Trophoblast cell (in vitro differentiated cells and primary cell): ENCODE measurements around the gene GLIPR1. TPM values are rescaled to one million over a fixed set of nuclear protein-coding genes. Genes with fewer than 3 reads are reported as not detected.
A peak's percentile ranks its signal among the peaks of the same experiment; 100 is the strongest.

Experiments used
- DNase-seq, 2 donors: peaks; one replicate each; pipeline ENCODE4 v3.0.0-alpha.2; 2016
- H2AFZ ChIP-seq: 2 replicates; pipeline ENCODE4 v1.6.1; 2013; ENCODE audit warnings: low read length, moderate library complexity, mild to moderate bottlenecking; ENCODE audit not compliant: insufficient read depth, poor library complexity
- H2AK5ac ChIP-seq: 2 replicates; pipeline ENCODE4 v1.6.1; 2013; ENCODE audit warnings: mild to moderate bottlenecking, low read length
- H2BK120ac ChIP-seq: 2 replicates; pipeline ENCODE4 v1.6.1; 2013; ENCODE audit warnings: low read length, mild to moderate bottlenecking, moderate library complexity; ENCODE audit not compliant: insufficient read depth, poor library complexity
- H2BK12ac ChIP-seq: 2 replicates; pipeline ENCODE4 v1.6.1; 2013; ENCODE audit warnings: mild to moderate bottlenecking, low read length, moderate library complexity
- H2BK5ac ChIP-seq: 2 replicates; pipeline ENCODE4 v1.6.1; 2013; ENCODE audit warnings: low read length, low read depth, moderate library complexity, mild to moderate bottlenecking; ENCODE audit not compliant: poor library complexity
- H3K14ac ChIP-seq: 2 replicates; pipeline ENCODE4 v1.6.1; 2013; ENCODE audit warnings: mild to moderate bottlenecking, low read length
- H3K18ac ChIP-seq: 2 replicates; pipeline ENCODE4 v1.6.1; 2013; ENCODE audit warnings: mild to moderate bottlenecking, low read length
- H3K23ac ChIP-seq: 2 replicates; pipeline ENCODE4 v1.6.1; 2013; ENCODE audit warnings: low read length
- H3K27ac ChIP-seq: 2 replicates; pipeline ENCODE4 v1.5.1; 2013; ENCODE audit warnings: low read depth, mild to moderate bottlenecking, inconsistent platforms, low read length, moderate library complexity
- H3K27me3 ChIP-seq: 2 replicates; pipeline ENCODE4 v1.6.1; 2013; ENCODE audit warnings: inconsistent platforms, mild to moderate bottlenecking, low read length, moderate library complexity; ENCODE audit not compliant: insufficient read depth
- H3K36me3 ChIP-seq, 2 experiments: 1 replicate in 1 of 2; 2 replicates in 1 of 2; pipeline ENCODE4 v1.6.1; 2013; ENCODE audit warnings: low read length in 2 of 2, mild to moderate bottlenecking in 2 of 2, moderate library complexity in 1 of 2; ENCODE audit not compliant: insufficient read depth in 2 of 2, control insufficient read depth in 1 of 2
- H3K4ac ChIP-seq: 2 replicates; pipeline ENCODE4 v1.6.1; 2013; ENCODE audit warnings: low read depth, mild to moderate bottlenecking, low read length, moderate library complexity
- H3K4me1 ChIP-seq, 2 experiments: 1 replicate in 1 of 2; 2 replicates in 1 of 2; pipeline ENCODE4 v1.6.1; 2013; ENCODE audit warnings: low read length in 2 of 2, mild to moderate bottlenecking in 2 of 2, moderate library complexity in 1 of 2; ENCODE audit not compliant: insufficient read depth in 2 of 2, control insufficient read depth in 1 of 2
- H3K4me2 ChIP-seq: 2 replicates; pipeline ENCODE4 v1.6.1; 2013; ENCODE audit warnings: inconsistent platforms, mild to moderate bottlenecking, low read length, moderate library complexity
- H3K4me3 ChIP-seq: 2 replicates; pipeline ENCODE4 v1.5.1; 2013; ENCODE audit warnings: mild to moderate bottlenecking, low read depth, low read length, inconsistent platforms
- H3K79me1 ChIP-seq: one replicate; pipeline ENCODE4 v1.6.1; 2013; ENCODE audit warnings: low read length
- H3K79me2 ChIP-seq: 2 replicates; pipeline ENCODE4 v1.6.1; 2013; ENCODE audit warnings: low read length, mild to moderate bottlenecking; ENCODE audit not compliant: control insufficient read depth, insufficient read depth, poor library complexity
- H3K9ac ChIP-seq: 2 replicates; pipeline ENCODE4 v1.6.1; 2013; ENCODE audit warnings: mild to moderate bottlenecking, low read length
- H3K9me3 ChIP-seq: 2 replicates; pipeline ENCODE4 v1.6.1; 2013; ENCODE audit warnings: low read depth, mild to moderate bottlenecking, control low read depth, inconsistent platforms, low read length; ENCODE audit not compliant: insufficient read depth
- H4K12ac ChIP-seq: 2 replicates; pipeline ENCODE4 v1.6.1; 2013; ENCODE audit warnings: low read depth, mild to moderate bottlenecking, low read length, moderate library complexity
- H4K8ac ChIP-seq: 2 replicates; pipeline ENCODE4 v1.6.1; 2013; ENCODE audit warnings: low read depth, mild to moderate bottlenecking, low read length, moderate library complexity
- H4K91ac ChIP-seq: one replicate; pipeline ENCODE4 v1.6.1; 2013; ENCODE audit warnings: low read depth, mild to moderate bottlenecking, low read length, moderate library complexity
- WGBS: extraction: QIAGEN DNeasy Blood & Tissue Kit; methylation state at CpG from one replicate; pipeline ENCODE4 v1.1.7; 2013; ENCODE audit warnings: missing lambda C conversion rate; ENCODE audit not compliant: insufficient read length, insufficient coverage; ENCODE audit errors: extremely low coverage; 5-methylcytosine and 5-hydroxymethylcytosine counted together
- polyA plus RNA-seq: library from polyadenylated mRNA; stranded (reverse); fragments of 200-250 nt; gene quantifications from 2 replicates; pipeline ENCODE4 v1.2.3, GENCODE V29; 2013

The GLIPR1 gene
- polyA plus RNA-seq = 19.6 and 20.8 TPM in 2 replicates

DNA sequence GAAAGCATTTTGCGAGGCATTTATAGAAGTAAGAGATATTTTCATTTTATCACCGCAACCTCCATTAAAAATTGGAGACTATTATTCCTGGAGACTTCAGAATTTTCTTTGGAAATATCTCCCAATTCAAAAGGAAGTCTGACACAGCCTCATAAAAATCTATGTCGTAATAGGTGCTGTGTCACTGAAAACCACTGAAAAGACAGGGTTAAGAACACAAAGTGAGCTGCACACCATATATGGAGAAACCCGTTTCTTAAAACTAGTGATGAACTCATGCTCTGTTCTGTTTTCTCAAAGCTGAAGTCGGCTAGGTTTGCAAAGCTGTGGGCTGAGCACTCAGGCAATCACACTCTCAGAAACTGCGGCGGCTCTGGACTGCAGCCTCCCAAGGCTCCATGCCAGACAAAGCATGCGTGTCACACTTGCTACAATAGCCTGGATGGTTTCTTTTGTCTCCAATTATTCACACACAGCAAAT lies at the start of gene GLIPR1:
TSS of gene GLIPR1 (plus strand) at position 287 of the 481 bp plus-strand sequence. CDS start at position 413, 126 bp downstream.
- peak within 1 kb of the TSS; percentile 78 for H4K91ac ChIP-seq
- no CpG with 5 or more reads among the region's 8 CpGs for WGBS
- H3K4ac ChIP-seq = no peak within 1 kb of the TSS
- no peak within 1 kb of the TSS for H4K12ac ChIP-seq
- no peak within 1 kb of the TSS for H2AFZ ChIP-seq
- peak within 1 kb of the TSS; percentile 61 for H3K4me2 ChIP-seq
- H3K23ac ChIP-seq = no peak within 1 kb of the TSS
- H2BK12ac ChIP-seq = peak within 1 kb of the TSS; percentile 77
- H3K79me1 ChIP-seq = peaks cover 5% of the 10 kb centered on the region
- H2BK120ac ChIP-seq = peak within 1 kb of the TSS; percentile 38
- peak within 1 kb of the TSS; percentile 60 for H3K14ac ChIP-seq
- H3K27me3 ChIP-seq = no peaks in the 10 kb centered on the region
- H3K27ac ChIP-seq = peak within 1 kb of the TSS; percentile 75
- H2AK5ac ChIP-seq = peak within 1 kb of the TSS; percentile 64
- H3K18ac ChIP-seq = no peak within 1 kb of the TSS
- no peaks in the 10 kb centered on the region for H3K36me3 ChIP-seq
- H3K9me3 ChIP-seq = no peaks in the 10 kb centered on the region
- H3K79me2 ChIP-seq = no peaks in the 10 kb centered on the region
- peak within 1 kb of the TSS; percentile 11 for H2BK5ac ChIP-seq
- H4K8ac ChIP-seq = peak within 1 kb of the TSS; percentile 48
- peak; percentile 83 to 95 for DNase-seq
- no peak within 1 kb of the TSS for H3K9ac ChIP-seq
- peaks cover 2 to 3% of the 10 kb centered on the region in 2 experiments for H3K4me1 ChIP-seq
- H3K4me3 ChIP-seq = no peak within 1 kb of the TSS

DNA sequence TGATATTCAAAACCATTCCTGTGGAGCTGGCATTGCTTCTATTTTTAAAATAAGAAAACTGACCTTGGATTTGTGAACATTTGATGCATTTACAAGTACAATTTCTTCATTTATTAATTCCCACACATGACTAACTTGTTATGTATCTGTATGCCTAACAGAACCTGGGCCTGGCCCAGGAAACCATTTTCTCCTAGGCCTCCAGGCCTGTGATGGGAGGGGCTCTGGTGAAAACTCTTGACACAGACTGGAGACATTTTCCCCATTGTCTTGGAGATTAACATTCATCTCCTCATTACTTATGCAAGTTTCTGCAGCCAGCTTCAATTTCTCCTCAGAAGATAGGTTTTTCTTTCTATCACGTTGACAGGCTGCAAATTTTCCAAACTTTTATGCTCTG lies 47.6 kb upstream of the GLIPR1 start:
- peaks cover 6% of the 10 kb centered on the region for H3K9me3 ChIP-seq
- no peak overlapping the region for H2BK12ac ChIP-seq
- no CpG with 5 or more reads among the region's 1 CpG for WGBS
- no peaks in the 10 kb centered on the region for H3K79me2 ChIP-seq
- H4K12ac ChIP-seq = no peak overlapping the region
- H3K4ac ChIP-seq = no peak overlapping the region
- no peak overlapping the region for H3K23ac ChIP-seq
- no peak overlapping the region for H3K14ac ChIP-seq
- H3K4me2 ChIP-seq = no peak overlapping the region
- H3K18ac ChIP-seq = no peak overlapping the region
- H3K36me3 ChIP-seq = no peaks in the 10 kb centered on the region
- no peaks in the 10 kb centered on the region for H3K27me3 ChIP-seq
- no peak overlapping the region for H3K27ac ChIP-seq
- H2BK5ac ChIP-seq = no peak overlapping the region
- no peak overlapping the region for H4K91ac ChIP-seq
- H3K4me1 ChIP-seq = peaks cover 0 to 3% of the 10 kb centered on the region in 2 experiments
- no peak overlapping the region for H2BK120ac ChIP-seq
- no peak overlapping the region for H2AK5ac ChIP-seq
- H2AFZ ChIP-seq = no peak overlapping the region
- H3K79me1 ChIP-seq = peaks cover 2% of the 10 kb centered on the region
- no peak for DNase-seq
- H3K9ac ChIP-seq = no peak overlapping the region
- H4K8ac ChIP-seq = no peak overlapping the region
- H3K4me3 ChIP-seq = no peak overlapping the region

DNA sequence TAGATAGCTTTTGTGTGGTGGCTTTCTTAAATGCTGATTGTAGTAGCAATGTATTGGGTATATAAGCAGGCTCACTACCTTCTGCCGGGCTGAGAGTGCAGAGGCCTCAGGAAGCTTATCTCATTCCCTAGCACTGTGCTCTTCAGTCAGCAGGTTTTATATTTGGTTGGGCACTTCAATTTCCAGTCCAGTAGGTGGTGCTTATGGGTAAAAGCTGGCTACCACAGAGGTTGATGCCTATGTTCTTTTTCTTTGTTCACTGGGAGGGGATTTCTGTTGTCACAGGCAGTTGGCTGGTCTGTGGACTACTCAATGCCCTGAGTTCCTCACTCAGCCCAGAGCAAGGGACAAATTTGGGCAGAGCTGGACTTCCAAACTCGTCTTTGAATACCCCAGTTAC lies 43.0 kb upstream of the GLIPR1 start:
- Histone ChIP-seq H4K8ac (peak overlapping the region; percentile 22), H3K27me3 (no peaks in the 10 kb centered on the region), H4K12ac (no peak overlapping the region), H3K79me1 (peaks cover 2% of the 10 kb centered on the region), H3K4me3 (no peak overlapping the region), H3K4me1 (peaks cover 4 to 8% of the 10 kb centered on the region in 2 experiments), H3K36me3 (no peaks in the 10 kb centered on the region), H3K14ac (no peak overlapping the region), H3K79me2 (no peaks in the 10 kb centered on the region), H3K9me3 (peaks cover 2% of the 10 kb centered on the region), H3K18ac (no peak overlapping the region), H2BK12ac (no peak overlapping the region), H3K9ac (no peak overlapping the region), H2AFZ (no peak overlapping the region), H2BK5ac (no peak overlapping the region), H3K4me2 (no peak overlapping the region), H3K27ac (no peak overlapping the region), H4K91ac (no peak overlapping the region), H3K23ac (no peak overlapping the region), H3K4ac (no peak overlapping the region), H2AK5ac (no peak overlapping the region), H2BK120ac (no peak overlapping the region)
- no CpG with 5 or more reads among the region's 2 CpGs for WGBS
- peak; percentile 36 to 76 for DNase-seq

DNA sequence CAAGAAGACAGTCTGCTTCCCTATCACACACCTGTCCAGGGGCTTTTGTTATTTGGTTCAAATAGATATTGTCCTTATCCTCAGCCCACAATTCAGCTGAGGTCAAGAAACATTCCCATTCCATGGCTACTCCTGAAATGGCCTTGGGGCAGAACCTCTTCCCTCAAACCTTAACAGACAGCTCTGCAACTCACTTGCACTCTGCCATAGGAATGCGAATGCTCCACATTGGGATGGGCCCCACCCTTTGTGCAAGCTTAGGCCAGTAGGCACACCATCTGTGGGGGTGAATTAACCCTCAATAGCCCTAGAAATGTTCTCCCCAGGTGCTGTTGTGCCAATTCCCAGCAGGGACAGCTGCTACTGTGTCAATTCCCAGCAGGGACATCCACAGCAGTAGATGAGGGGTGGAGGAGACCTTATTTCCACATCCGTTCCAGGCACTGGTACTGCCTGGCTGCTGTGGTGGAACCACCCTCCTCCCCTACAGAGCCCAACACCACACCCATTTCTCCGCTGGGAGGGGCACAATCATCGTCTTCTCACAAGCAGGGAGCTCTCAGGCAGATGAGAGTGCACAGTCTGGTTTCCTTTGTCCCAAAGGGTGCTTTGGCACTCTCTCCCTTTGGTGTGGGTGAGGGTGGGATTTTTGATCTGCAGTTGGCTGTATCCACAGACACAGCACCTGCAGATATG lies 42.3 kb upstream of the GLIPR1 start:
- H3K79me1 ChIP-seq = peaks cover 2% of the 10 kb centered on the region
- peak overlapping the region; percentile 8 for H4K91ac ChIP-seq
- no peak overlapping the region for H2BK5ac ChIP-seq
- H3K27ac ChIP-seq = no peak overlapping the region
- peaks cover 4 to 8% of the 10 kb centered on the region in 2 experiments for H3K4me1 ChIP-seq
- H3K79me2 ChIP-seq = no peaks in the 10 kb centered on the region
- no peak overlapping the region for H2BK12ac ChIP-seq
- H2BK120ac ChIP-seq = no peak overlapping the region
- H3K23ac ChIP-seq = no peak overlapping the region
- no peak overlapping the region for H3K18ac ChIP-seq
- no peak overlapping the region for H3K9ac ChIP-seq
- H3K36me3 ChIP-seq = no peaks in the 10 kb centered on the region
- no peak overlapping the region for H3K14ac ChIP-seq
- peaks cover 2% of the 10 kb centered on the region for H3K9me3 ChIP-seq
- no peak overlapping the region for H3K4ac ChIP-seq
- H4K12ac ChIP-seq = no peak overlapping the region
- no peaks in the 10 kb centered on the region for H3K27me3 ChIP-seq
- no CpG with 5 or more reads among the region's 4 CpGs for WGBS
- peak overlapping the region; percentile 9 for H2AK5ac ChIP-seq
- no peak overlapping the region for H3K4me2 ChIP-seq
- no peak overlapping the region for H3K4me3 ChIP-seq
- H2AFZ ChIP-seq = no peak overlapping the region
- peak; percentile 44 to 77 for DNase-seq
- no peak overlapping the region for H4K8ac ChIP-seq
